ENCODE measurements around the gene HBEGF. TPM values are rescaled to one million over a fixed set of nuclear protein-coding genes. Genes with fewer than 3 reads are reported as not detected.

HBEGF gene
- total RNA-seq, 1 experiment from 2014 or later = 2.4 TPM

DNA sequence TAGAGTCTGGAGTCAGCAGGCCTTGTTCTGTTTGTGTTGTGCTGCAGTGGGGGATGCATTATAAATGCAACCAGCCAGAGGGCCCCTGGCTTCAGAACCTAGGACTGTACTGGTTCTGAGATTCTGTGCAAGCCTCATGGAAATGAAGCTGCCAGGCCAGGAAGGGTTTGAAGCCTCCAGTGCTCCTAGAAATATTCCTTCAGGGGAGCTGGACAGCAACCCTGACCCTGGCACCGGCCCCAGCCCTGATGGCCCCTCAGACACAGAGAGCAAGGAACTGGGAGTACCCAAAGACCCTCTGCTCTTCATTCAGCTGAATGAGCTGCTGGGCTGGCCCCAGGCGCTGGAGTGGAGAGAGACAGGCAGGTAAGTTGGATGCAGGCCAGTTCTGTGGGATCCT lies 13.7 kb upstream of the HBEGF start, which contains the start of gene SLC4A9:
TSS of gene SLC4A9 (plus strand) at position 94 of the 400 bp plus-strand sequence. CDS start at position 137, 43 bp downstream.
- no peaks in the 10 kb centered on the region for H3K36me3 Mint-ChIP-seq (ENCODE audit: insufficient read depth in 1 of 3, low read depth in 3 of 3)
- Histone ChIP-seq H3K27ac (ENCODE audit: insufficient read length, low read depth, low read length) (no peak within 1 kb of the TSS), H4K5ac (ENCODE audit: insufficient read length, low read depth, low read length) (no peak within 1 kb of the TSS), H4K91ac (ENCODE audit: insufficient read length, low read depth, low read length) (no peak within 1 kb of the TSS), H3K14ac (ENCODE audit: insufficient read depth, low read length) (no peak within 1 kb of the TSS), H3K4ac (ENCODE audit: low read depth, low read length) (no peak within 1 kb of the TSS), H2BK20ac (ENCODE audit: low read depth, low read length, poor library complexity, severe bottlenecking) (no peak within 1 kb of the TSS), H3K56ac (ENCODE audit: insufficient read length, low read depth, low read length) (no peak within 1 kb of the TSS), H3T11ph (ENCODE audit: low read length) (no peak within 1 kb of the TSS), H2BK12ac (ENCODE audit: insufficient read length, low read depth, low read length) (no peak within 1 kb of the TSS), H3K4me1 (ENCODE audit: insufficient read depth, low read length) (no peaks in the 10 kb centered on the region; the same call in 1 of the 2 replicates), H2BK120ac (ENCODE audit: low read depth, low read length, poor library complexity, severe bottlenecking) (no peak within 1 kb of the TSS), H3K79me2 (ENCODE audit: insufficient read depth, low read length) (no peaks in the 10 kb centered on the region), H3K27me3 (ENCODE audit: insufficient read depth, low read length) (no peaks in the 10 kb centered on the region), H3K23me2 (ENCODE audit: insufficient read length, low read depth, low read length, poor library complexity, severe bottlenecking) (peaks cover 4% of the 10 kb centered on the region), H4K20me1 (ENCODE audit: control insufficient read depth, insufficient read depth, insufficient read length) (no peaks in the 10 kb centered on the region), H2BK15ac (ENCODE audit: low read depth, low read length) (no peak within 1 kb of the TSS), H3K9ac (ENCODE audit: extremely low read depth, insufficient read length, low read length) (no peak within 1 kb of the TSS), H3K4me2 (ENCODE audit: insufficient read depth, insufficient read length, low read length) (no peak within 1 kb of the TSS), H2BK5ac (ENCODE audit: insufficient read length, low read length) (no peak within 1 kb of the TSS), H2AK5ac (ENCODE audit: insufficient read length, low read length) (no peak within 1 kb of the TSS), H3K23ac (ENCODE audit: insufficient read length, low read depth, low read length) (no peak within 1 kb of the TSS), H3K18ac (ENCODE audit: insufficient read length, low read depth, low read length) (no peak within 1 kb of the TSS), H3K79me1 (ENCODE audit: insufficient read depth, low read depth, low read length, poor library complexity, severe bottlenecking) (no peaks in the 10 kb centered on the region), H2AFZ (ENCODE audit: low read length) (no peak within 1 kb of the TSS), H4K8ac (replicated peaks; ENCODE audit: insufficient read length, low read depth, low read length) (no peak within 1 kb of the TSS), H3K9me3 (ENCODE audit: control insufficient read depth, low read depth, low read length) (no peaks in the 10 kb centered on the region)
- DNase-seq = no peak
- no peaks in the 10 kb centered on the region; a peak in 1 of 5 replicates for H3K9me3 Mint-ChIP-seq
- H3K4me1 Mint-ChIP-seq = peaks cover 5 to 23% of the 10 kb centered on the region in 2 experiments; a peak in 3 of 4 replicates
- TF ChIP-seq CTCF (conservative IDR thresholded peaks at IDR 0.05) = no peak
- H3K27me3 Mint-ChIP-seq (ENCODE audit: low read depth) = peaks cover 20% of the 10 kb centered on the region
- no peak within 1 kb of the TSS; a peak in 1 of 5 replicates for H3K4me3 Mint-ChIP-seq
- no peak within 1 kb of the TSS for H3K27ac Mint-ChIP-seq
- WGBS (ENCODE audit: extremely low coverage, insufficient read length, low lambda C conversion rate) = no CpG with 5 or more reads among the region's 2 CpGs

Data from H9 (cell line).